C4-2B (cell line): ENCODE data around the gene BRK1.

Experiments
- ZFX ChIP-seq: fragments of 450-650 bp; IDR thresholded peaks from 2 replicates; pipeline ENCODE4 v1.6.1; 2017
- TF ChIP-seq, protein P1 (sequence below): fragments of 450-650 bp; conservative IDR thresholded peaks from 2 replicates; pipeline ENCODE4 v1.5.1; 2017; ENCODE audit warnings: mild to moderate bottlenecking

DNA sequence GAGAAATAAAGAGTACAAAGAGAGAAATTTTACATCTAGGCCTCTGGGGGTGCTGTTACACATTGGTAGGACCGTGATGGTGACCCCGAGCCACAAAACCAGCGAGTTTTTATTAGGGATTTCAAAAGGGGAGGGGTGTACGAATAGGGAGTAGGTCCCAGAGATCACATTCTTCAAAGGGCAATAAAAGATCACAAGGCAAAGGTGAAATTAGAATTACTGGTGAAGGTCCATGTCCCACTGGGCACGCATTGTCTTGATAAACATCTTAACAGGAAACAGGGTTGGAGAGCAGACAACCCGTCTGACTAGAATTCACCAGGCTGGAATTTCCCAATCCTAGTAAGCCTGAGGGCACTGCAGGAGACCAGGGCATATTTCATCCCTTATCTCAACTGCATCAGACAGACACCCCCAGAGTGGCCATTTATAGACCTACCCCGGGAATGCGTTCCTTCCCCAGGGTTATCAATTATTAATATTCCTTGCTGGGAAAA lies 53.6 kb downstream of the BRK1 start:
- TF ChIP-seq, protein P1, sequence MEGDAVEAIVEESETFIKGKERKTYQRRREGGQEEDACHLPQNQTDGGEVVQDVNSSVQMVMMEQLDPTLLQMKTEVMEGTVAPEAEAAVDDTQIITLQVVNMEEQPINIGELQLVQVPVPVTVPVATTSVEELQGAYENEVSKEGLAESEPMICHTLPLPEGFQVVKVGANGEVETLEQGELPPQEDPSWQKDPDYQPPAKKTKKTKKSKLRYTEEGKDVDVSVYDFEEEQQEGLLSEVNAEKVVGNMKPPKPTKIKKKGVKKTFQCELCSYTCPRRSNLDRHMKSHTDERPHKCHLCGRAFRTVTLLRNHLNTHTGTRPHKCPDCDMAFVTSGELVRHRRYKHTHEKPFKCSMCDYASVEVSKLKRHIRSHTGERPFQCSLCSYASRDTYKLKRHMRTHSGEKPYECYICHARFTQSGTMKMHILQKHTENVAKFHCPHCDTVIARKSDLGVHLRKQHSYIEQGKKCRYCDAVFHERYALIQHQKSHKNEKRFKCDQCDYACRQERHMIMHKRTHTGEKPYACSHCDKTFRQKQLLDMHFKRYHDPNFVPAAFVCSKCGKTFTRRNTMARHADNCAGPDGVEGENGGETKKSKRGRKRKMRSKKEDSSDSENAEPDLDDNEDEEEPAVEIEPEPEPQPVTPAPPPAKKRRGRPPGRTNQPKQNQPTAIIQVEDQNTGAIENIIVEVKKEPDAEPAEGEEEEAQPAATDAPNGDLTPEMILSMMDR: no peak
- TF ChIP-seq ZFX: no peak
